Fibroblast of mammary gland (primary cell): ENCODE results near the gene STRA6.

Experiments
- DNase-seq: peaks from one replicate; pipeline ENCODE4 v3.0.0-alpha.2; 2010; ENCODE audit warnings: low read depth
- H3K4me3 ChIP-seq: 2 replicates; pipeline ENCODE4 v1.5.1; 2011; ENCODE audit warnings: low read depth, mild to moderate bottlenecking, low read length, moderate library complexity; ENCODE audit not compliant: control insufficient read depth
- TF ChIP-seq, protein P1 (sequence below): conservative IDR thresholded peaks from 2 replicates; pipeline ENCODE4 v1.5.1; 2011; ENCODE audit warnings: low read depth, low read length, inconsistent platforms; ENCODE audit not compliant: control insufficient read depth, insufficient read depth

The STRA6 gene

GRCh38 chr15:74132681-74133651, 69.6 kb downstream of the STRA6 start:
- H3K4me3 ChIP-seq = no peak overlapping the region

GRCh38 chr15:74131628-74132413, 70.8 kb downstream of the STRA6 start:
- DNase-seq = no peak
- TF ChIP-seq, protein P1, sequence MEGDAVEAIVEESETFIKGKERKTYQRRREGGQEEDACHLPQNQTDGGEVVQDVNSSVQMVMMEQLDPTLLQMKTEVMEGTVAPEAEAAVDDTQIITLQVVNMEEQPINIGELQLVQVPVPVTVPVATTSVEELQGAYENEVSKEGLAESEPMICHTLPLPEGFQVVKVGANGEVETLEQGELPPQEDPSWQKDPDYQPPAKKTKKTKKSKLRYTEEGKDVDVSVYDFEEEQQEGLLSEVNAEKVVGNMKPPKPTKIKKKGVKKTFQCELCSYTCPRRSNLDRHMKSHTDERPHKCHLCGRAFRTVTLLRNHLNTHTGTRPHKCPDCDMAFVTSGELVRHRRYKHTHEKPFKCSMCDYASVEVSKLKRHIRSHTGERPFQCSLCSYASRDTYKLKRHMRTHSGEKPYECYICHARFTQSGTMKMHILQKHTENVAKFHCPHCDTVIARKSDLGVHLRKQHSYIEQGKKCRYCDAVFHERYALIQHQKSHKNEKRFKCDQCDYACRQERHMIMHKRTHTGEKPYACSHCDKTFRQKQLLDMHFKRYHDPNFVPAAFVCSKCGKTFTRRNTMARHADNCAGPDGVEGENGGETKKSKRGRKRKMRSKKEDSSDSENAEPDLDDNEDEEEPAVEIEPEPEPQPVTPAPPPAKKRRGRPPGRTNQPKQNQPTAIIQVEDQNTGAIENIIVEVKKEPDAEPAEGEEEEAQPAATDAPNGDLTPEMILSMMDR = no peak
- no peak overlapping the region for H3K4me3 ChIP-seq

More at GRCh38 chr15:74132681-74133651, 69.6 kb downstream of the STRA6 start:
- DNase-seq = no peak
- TF ChIP-seq, protein P1 = no peak

- no peak overlapping the region for H3K4me3 ChIP-seq
- TF ChIP-seq, protein P1 = no peak
- DNase-seq = no peak
These were observed 71.5 kb downstream of the STRA6 start for GRCh38 chr15:74130849-74131627.

DNA sequence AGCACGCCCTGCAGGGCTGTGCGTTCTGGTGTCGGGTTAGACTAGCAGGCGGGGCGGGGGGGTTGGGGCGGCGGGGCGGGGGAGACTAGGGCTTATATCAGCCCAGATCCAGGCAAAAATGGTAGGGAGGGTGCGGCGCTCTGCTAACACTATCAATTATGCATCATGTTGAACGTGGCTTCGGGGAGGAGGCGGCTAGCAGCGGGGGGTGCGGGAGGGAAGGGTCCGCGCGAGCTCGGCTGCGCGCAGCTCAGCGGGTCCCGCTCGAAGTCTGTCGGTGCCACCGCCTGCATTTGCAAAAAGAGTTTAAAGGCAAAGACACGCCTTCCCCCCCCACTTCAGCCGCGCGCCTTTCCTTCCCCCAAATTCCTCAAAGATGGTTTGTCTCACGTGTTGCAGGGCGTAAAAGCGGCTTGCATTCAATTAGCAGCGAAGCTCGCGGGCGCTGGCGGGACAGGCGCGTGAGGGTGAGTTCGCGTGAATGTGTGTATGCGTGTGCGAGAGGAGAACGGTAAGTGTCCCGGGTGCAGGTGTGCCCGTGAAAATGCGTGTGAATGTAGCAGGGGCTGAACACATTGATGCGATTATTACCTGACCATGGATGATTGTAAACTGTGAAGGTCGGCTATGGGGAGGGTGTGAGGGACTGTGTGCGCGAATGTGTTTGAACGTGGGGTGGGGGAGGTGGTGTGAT, 72.3 kb downstream of the STRA6 start, which contains the start of gene ISLR2:
ISLR2 (plus strand) TSS at position 432 of the 694 bp plus-strand sequence. CDS start 2,169 bp downstream, outside the sequence.
- H3K4me3 ChIP-seq = no peak within 1 kb of the TSS
- TF ChIP-seq, protein P1 = no peak
- no peak for DNase-seq

DNA sequence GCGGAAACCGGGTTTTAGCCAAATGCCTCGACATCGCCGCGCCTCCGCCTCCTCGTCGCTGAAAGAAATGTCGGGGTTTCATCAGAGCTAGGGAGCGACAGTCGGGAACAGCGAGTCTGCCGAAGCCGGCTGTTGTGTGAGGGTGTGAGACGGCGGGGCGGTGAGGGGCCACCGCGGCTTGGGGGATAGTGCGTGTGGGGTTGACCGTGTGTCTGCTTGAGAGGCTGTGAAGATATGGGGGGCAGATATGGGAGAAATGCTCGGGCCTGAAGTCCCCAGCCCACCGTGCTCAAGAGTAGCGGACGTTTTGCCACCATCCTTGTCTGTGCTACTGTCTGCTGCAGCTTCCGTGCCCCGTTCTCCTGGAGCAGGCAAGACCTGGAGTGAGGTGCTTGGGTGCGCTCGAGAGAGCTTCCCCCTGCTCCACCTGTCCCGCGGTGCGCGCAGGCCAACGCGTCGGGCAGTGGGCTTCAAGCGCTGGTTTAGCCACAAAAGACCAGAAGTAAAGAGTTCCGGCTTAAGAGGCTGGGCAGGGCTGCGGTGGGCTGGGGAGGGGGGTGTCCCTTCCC, 72.9 kb downstream of the STRA6 start:
- no peak overlapping the region for H3K4me3 ChIP-seq
- TF ChIP-seq, protein P1 = no peak
- DNase-seq = no peak
